ENCODE results near the gene SOCS4. TPM values are rescaled to one million over a fixed set of nuclear protein-coding genes. Genes with fewer than 3 reads are reported as not detected.

Gene SOCS4
- total and polyA plus RNA-seq, 2 of the 13 experiments (the other 11 are each of a cell fraction or from before 2014, with no cell fraction given) = 4.0 to 10.0 TPM

GRCh38 chr14:55059333-55059732, 32.3 kb downstream of the SOCS4 start:
- FAIRE-seq (peak; percentile 67), DNase-seq (ENCODE audit: low spot score) (peak; percentile 57), ATAC-seq (peak; percentile 90)
- Histone ChIP-seq H3K27ac (ENCODE audit: extremely low read length, insufficient read depth, low read length) (peak overlapping the region; percentile 57), H3K9ac (ENCODE audit: insufficient read depth, low read depth, low read length) (no peak overlapping the region), H3K4me1 (ENCODE audit: insufficient read depth, low read length) (peaks cover 42% of the 10 kb centered on the region), H3K36me3 (replicated peaks in 1 of 2; ENCODE audit: control insufficient read depth in 1 of 2, insufficient read depth in 2 of 2, low read length in 2 of 2) (peaks cover 7 to 31% of the 10 kb centered on the region in 2 experiments), H2AFZ (ENCODE audit: low read length) (no peak overlapping the region), H3K4me3 (replicated peaks in 1 of 3; ENCODE audit: insufficient read depth in 1 of 3, low read depth in 2 of 3, low read length in 3 of 3) (no peak overlapping the region), H3K4me2 (ENCODE audit: low read depth, low read length) (peak overlapping the region; percentile 18; the same call in 1 of the 2 replicates), H4K20me1 (ENCODE audit: insufficient read depth, low read length) (peaks cover 21% of the 10 kb centered on the region), H3K79me2 (ENCODE audit: insufficient read depth, low read length) (peaks cover 72% of the 10 kb centered on the region), H3K9me3 (ENCODE audit: low read length) (no peaks in the 10 kb centered on the region), H3K27me3 (ENCODE audit: control insufficient read depth in 1 of 2, insufficient read depth in 2 of 2, low read length in 2 of 2) (no peaks in the 10 kb centered on the region)
- BruUV-seq (replicated peaks) = no TSS peak
- POLR2A ChIA-PET = interaction anchor here (0.8 to 2.2 kb wide), 3 partner anchors 8 to 32 kb away, joined by 3 to 14 read pairs (median 4); partner anchors contain the start of genes MAPK1IP1L, SOCS4 and WDHD1
- CTCF ChIA-PET (ENCODE audit: low intra/inter-chr PET ratio, low total read pairs) = no interaction called here
- in situ Hi-C loops (cut with HindIII; ENCODE audit: extremely low pct_ligation_motif_present, low pct_unique_long_range_greater_than_20kb) (no loop called here), intact Hi-C loops (cut with micrococcal nuclease; ENCODE audit: unreplicated experiment) (no loop called here)
- WGBS (ENCODE audit: low lambda C conversion rate) = 38% methylated on average over 5 of the region's 5 CpGs
- peak; percentile 68; the same call in 1 of the 2 replicates for TF ChIP-seq ZNF264 (CRISPR knock-in tag; IDR thresholded peaks at IDR 0.05)
- TF ChIP-seq ZNF644 (CRISPR knock-in tag; IDR thresholded peaks at IDR 0.05; ENCODE audit: low read depth) = 0 out of 2 replicates have a peak, but pooled peaks have one; percentile 25
- TF ChIP-seq, protein P1, sequence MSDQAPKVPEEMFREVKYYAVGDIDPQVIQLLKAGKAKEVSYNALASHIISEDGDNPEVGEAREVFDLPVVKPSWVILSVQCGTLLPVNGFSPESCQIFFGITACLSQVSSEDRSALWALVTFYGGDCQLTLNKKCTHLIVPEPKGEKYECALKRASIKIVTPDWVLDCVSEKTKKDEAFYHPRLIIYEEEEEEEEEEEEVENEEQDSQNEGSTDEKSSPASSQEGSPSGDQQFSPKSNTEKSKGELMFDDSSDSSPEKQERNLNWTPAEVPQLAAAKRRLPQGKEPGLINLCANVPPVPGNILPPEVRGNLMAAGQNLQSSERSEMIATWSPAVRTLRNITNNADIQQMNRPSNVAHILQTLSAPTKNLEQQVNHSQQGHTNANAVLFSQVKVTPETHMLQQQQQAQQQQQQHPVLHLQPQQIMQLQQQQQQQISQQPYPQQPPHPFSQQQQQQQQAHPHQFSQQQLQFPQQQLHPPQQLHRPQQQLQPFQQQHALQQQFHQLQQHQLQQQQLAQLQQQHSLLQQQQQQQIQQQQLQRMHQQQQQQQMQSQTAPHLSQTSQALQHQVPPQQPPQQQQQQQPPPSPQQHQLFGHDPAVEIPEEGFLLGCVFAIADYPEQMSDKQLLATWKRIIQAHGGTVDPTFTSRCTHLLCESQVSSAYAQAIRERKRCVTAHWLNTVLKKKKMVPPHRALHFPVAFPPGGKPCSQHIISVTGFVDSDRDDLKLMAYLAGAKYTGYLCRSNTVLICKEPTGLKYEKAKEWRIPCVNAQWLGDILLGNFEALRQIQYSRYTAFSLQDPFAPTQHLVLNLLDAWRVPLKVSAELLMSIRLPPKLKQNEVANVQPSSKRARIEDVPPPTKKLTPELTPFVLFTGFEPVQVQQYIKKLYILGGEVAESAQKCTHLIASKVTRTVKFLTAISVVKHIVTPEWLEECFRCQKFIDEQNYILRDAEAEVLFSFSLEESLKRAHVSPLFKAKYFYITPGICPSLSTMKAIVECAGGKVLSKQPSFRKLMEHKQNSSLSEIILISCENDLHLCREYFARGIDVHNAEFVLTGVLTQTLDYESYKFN (CRISPR knock-in tag; conservative IDR thresholded peaks at IDR 0.05) = 0 out of 2 replicates have a peak, but pooled peaks have one; percentile 36
- TF ChIP-seq SALL1 (CRISPR knock-in tag; IDR thresholded peaks at IDR 0.05) = peak; percentile 46
- TF ChIP-seq ZSCAN12 (CRISPR knock-in tag; IDR thresholded peaks at IDR 0.05) = no peak
- TF ChIP-seq SOX6 (IDR thresholded peaks at IDR 0.05) = no peak
- TF ChIP-seq SOX6 (CRISPR knock-in tag; IDR thresholded peaks at IDR 0.05) = peak; percentile 26; the same call in 1 of the 2 replicates
- no peak for TF ChIP-seq YEATS2 (CRISPR knock-in tag; IDR thresholded peaks at IDR 0.05; ENCODE audit: borderline replicate concordance)
- peak; percentile 23; the same call in 1 of the 2 replicates for TF ChIP-seq ZMYM4 (CRISPR knock-in tag; IDR thresholded peaks at IDR 0.05)
- TF ChIP-seq HOXA3 (CRISPR knock-in tag; IDR thresholded peaks at IDR 0.05) = peak; percentile 46; the same call in 1 of the 2 replicates
- peak; percentile 58 for TF ChIP-seq POGZ (CRISPR knock-in tag; IDR thresholded peaks at IDR 0.05)
- peak; percentile 63; the same call in 1 of the 2 replicates for TF ChIP-seq ONECUT2 (CRISPR knock-in tag; IDR thresholded peaks at IDR 0.05)
- TF ChIP-seq, protein P2, sequence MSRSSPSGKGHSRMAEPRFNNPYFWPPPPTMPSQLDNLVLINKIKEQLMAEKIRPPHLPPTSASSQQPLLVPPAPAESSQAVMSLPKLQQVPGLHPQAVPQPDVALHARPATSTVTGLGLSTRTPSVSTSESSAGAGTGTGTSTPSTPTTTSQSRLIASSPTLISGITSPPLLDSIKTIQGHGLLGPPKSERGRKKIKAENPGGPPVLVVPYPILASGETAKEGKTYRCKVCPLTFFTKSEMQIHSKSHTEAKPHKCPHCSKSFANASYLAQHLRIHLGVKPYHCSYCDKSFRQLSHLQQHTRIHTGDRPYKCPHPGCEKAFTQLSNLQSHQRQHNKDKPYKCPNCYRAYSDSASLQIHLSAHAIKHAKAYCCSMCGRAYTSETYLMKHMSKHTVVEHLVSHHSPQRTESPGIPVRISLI (CRISPR knock-in tag; IDR thresholded peaks at IDR 0.05; ENCODE audit: borderline replicate concordance) = peak; percentile 71; the same call in 1 of the 2 replicates
- 0 out of 2 replicates have a peak, but pooled peaks have one; percentile 17 for TF ChIP-seq ZNF574 (CRISPR knock-in tag; IDR thresholded peaks at IDR 0.05)
- peak; percentile 73 for TF ChIP-seq HNF4A (CRISPR knock-in tag; IDR thresholded peaks at IDR 0.05)
- TF ChIP-seq RCOR2 (CRISPR knock-in tag; IDR thresholded peaks at IDR 0.05) = 0 out of 2 replicates have a peak, but pooled peaks have one; percentile 36
- no peak for TF ChIP-seq GPN1 (CRISPR knock-in tag; IDR thresholded peaks at IDR 0.05; ENCODE audit: borderline replicate concordance)
